HG02763 (cell line): ENCODE data around the gene ACTBL2.
"Not testable (repeated sequence)": the region's sequence is repeated elsewhere in the genome, so short reads cannot be mapped to it uniquely, and the experiment has no call there.

Experiments
- ATAC-seq: cut with Tn5 transposase; IDR thresholded peaks from one replicate; pipeline ENCODE4 v1.9.1; 2021; ENCODE audit warnings: mild to moderate bottlenecking, moderate library complexity; ENCODE audit not compliant: unreplicated experiment

The ACTBL2 gene

DNA sequence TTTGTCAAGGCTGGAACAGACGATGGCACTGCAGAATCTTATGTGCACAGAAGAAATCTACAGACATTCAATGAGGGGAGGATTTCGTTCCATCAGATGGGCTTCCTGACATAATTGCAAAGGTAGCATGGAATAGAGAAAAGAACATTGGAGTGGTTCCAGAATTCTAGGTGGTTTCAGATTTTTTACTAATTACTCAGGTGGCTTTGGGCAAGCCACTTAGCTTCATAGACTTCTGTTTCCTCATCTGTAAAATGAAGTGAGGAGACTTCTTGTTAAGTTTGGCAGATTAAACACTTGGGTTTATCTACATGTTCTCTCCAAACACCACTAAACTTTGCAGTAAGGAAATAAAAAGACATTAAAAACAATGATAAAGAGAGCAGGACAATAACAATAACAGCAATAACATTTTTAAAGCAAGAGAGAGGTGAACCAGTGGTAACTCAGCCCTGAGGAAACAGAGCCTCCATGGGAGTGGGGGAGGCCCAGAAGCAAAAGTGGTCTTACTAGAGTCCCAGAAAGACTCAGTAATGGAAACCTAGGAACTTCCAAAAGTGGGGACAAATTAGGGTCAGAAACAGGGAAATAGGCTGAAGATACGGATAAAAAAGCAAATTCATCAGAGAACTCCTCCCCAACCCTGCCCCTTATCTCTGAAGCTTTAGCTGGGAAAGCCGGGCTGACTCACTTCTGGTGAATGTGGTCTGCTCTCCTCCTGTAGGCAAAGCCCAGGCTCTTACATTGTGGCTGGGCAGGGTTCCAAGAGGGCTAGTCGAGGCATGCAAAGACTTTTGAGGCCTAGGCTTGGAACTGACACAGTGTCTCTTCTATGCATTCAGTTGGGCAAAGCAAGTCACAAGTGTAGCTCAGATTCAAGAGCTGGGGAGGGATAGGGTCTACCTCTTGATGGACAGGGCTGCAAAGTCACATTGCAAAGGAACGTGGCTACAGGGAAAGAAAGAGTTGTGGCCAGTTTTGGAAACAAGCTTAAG, 11.8 kb upstream of the ACTBL2 start:
- peak; percentile 49 for ATAC-seq

DNA sequence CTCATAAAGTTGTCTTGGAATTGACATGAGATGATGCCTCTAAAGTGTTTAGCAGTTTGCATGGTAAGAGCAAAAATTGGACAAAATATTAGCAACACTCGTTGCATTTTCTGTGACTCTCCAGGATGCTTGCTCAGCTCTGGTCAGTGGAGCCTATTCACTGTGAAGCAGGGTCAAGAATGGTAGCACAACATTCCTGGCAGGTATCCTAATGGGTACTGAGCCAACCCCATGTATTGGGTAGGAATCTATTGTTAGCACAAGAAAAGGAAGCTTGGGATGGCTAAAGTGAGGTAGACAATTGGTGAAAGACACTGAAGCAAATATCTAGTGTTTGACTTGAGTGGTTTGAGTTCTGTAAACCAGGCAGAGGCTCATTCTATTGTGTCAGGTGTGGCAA, 10.4 kb upstream of the ACTBL2 start:
- no peak for ATAC-seq

DNA sequence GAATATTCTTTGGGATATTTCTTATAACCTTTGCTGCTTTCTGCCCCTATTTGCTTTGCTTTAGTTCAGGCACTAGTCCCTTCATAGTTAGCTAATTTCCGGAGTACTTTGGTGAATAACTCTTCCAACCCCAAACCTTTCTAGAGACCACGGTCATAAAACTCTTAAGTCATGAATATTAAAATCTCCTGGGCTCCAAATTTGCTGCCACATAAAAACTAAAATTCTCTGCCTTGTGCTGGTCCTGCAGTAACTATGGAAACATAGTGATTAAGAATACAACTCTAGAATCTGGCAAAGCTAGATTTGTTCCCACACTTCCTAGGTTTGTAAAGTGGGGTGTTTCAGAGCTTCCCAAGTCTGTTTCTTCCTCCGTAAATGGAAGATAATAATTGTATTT, 10.0 kb upstream of the ACTBL2 start:
- ATAC-seq, result no peak

DNA sequence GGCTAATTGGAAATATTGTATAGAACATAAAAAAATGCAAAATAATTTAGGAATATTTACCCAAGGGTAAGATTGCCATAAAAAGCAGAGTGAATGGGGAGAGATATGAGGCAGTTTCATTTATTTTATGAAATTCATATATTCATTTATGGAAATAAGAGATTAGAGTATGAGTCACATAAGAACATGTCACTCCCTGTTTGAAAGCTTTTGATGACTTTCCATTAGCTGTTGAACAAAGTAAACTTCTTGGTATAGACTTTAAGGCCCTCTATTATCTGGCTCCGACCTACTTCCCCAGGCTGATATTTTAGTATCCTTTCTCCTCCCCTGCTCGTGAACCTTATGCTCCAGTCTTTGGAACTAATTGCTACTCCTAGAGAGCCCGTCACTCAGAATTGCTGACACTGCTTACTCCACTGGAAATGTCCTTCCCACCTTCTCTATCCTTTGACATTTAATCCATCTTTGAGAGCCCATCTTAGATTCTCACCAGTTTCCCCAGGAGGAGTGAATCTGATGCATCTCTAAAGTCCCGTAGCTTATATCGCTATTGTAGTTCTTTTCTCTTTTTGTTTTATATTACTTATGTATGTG, 8.9 kb upstream of the ACTBL2 start:
- no peak for ATAC-seq

DNA sequence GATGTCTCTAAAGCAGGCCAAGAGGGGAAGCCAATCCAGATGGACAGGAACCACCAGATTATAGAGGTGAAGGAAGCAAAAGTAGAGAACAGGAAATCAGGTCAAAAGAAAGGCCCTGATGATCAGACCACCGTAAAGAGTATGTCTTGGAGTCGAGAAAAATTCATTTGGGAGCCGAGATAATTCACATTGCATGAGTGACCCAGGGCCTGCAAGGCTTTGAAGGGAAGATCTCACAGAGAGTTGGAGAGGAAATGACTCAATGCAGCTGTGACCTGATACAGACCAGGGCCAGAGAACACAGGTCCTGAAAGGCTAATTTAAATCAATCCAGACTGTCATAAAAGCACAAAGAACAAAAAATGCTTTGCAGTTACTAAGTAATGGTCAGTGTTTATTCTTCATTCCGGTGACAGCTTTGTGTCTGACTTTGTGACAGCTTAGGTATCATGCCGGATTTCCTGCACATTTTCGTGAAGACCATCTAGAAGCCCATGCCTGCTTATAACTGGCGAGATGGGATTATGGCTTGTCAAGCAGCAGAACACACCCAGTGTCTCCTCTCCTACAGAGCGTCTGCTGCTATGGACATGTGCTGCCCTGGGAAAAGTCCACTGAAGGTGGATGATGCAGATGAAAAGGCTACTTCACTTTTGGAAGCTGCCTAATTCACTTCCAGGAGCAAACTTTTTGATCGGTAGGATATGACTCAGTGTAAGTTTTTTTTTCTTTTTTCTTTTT, 5.8 kb upstream of the ACTBL2 start:
- ATAC-seq, result no peak

DNA sequence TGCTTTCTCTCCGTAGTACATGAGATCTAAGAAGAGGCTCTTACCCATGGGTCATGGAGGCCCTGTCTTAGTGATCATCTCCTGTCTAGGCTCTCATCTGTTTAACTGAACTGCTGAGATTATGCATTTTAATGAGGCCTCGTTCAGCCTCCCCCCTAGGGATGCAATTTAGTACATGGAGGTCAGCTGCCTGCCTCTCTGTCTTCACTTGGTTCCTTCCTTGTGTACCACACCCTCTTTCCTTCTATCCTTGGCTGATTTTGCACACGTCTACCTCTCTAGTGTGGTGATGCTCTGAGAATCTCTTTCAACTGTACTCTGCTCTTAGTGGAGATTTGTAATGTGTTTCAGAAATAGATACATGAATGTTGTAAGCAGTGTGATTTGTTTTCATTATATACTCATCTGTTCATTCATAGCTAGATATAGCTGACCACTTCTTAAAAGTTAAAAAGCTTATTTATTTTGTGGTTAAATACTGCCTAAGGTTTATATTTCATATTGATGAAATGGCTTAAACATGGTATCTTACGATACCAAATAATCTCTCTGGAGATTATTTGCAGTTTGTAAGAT, 3.5 kb upstream of the ACTBL2 start:
- ATAC-seq, result no peak

DNA sequence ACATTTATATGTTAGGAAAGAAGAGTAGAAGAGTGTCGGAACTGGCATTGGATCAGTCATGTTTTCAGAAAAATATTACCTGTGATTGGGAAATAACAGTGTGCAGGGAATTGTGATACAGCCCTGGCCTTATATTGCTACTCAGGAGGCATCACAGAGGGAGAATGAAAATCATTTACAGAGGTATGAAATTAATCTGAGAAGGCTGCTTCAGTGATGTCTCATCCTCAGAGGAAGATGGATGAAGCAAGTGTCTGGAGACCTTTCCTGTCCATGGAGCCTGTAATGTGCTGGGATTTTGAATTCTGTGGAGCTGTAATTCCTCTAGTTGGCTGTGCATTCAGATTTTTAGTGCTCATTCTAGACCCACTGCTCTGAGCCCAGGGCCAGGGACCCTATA, 3.8 kb downstream of the ACTBL2 start:
- no peak for ATAC-seq

DNA sequence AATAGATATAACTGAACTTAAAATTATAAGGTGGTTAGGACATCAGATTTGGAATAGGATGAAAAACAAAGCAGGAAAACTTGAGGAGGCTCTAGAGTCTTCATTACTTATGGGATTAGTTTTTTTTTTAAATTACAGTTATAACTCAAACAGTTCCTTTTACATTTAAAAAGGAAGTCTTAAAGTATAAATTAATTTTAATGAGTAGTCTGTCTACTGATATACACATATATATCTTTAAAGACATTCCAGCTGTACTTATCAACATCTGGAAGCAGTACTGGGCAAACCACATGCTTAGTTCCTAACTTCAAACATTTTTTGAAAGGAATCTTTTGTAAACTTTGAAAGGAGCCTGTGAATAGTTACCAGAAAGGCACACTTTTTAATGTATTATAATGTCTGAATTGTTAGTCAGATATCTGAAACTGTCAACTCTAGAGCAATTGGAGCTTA, 6.0 kb downstream of the ACTBL2 start:
- ATAC-seq, result no peak

DNA sequence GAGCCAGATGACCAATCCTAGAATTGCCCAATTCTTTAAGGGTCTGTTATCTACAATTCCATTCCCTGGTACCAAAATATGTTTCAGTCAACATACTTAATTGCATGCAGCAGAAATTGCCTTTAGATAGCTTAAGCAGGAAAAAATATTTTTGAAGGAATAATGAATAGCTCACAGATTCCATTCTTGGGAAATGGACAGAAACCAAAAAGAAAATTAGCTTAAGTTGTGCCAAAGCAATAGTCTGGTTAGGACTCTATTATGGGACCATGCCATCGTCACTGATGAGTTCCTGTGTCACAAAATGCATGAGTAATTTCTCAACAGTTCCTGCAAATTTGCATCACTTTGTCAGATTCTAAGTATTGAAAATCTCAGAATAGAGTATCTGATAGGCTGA, 12.3 kb downstream of the ACTBL2 start:
- no peak for ATAC-seq

DNA sequence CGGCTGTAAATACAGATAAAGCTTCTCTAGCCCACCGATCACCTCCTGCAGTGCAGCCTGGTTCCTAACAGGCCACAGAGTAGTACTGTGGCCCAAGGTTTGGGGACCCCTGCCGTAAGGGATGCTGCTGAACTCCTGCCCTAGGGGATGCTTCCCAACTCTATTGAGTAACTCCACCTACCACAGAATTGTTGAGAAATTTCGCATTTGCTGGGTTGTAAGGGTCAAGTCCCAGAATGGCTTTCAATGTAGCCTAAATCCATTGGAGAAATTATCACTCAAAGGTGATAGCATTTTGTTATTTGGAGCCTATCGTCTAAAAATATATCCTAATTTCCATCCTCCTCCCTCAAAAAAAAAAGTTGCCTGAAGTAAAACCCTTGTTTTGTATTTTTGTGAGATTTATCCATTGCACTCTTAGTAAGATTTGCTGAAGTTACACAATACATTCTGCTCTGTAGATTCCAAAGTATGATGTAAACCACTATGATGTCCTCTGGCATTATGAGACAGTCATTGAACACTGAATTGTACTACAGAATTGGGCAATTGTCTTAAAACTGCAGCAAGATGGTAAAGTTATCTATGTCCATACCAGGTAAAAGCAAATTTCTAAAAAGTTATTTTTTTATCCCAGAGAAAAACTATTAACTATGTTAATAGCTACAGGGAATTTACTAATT, 14.0 kb downstream of the ACTBL2 start:
- no peak for ATAC-seq

DNA sequence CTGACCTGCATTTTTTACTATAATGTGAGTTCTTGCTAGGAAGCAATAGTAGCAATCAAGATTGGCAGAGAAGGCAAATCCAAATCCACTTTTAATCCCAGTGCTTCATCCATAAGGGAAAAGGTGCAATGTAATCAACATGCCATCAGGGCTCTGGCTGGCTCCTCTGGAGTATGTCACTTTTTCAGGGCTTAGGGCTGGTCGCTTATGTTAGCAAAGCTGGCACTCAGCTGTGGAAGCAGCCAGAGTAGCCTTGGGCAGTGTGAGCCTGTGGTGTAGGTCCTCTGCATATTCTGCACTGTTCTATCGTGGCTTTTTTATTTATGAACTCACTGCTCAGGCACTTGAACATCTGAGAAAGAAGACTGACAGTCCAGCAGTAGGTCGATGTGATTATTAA, 16.1 kb downstream of the ACTBL2 start:
- ATAC-seq, result no peak

DNA sequence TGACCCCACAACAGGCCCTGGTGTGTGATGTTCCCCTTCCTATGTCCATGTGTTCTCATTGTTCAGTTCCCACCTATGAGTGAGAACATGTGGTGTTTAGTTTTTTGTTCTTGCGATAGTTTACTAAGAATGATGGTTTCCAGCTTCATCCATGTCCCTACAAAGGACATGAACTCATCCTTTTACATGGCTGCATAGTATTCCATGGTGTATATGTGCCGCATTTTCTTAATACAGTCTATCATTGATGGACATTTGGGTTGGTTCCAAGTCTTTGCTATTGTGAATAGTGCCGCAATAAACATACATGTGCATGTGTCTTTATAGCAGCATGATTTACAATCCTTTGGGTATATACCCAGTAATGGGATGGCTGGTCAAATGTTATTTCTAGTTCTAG, 22.6 kb downstream of the ACTBL2 start:
- ATAC-seq, result not testable (repeated sequence)

DNA sequence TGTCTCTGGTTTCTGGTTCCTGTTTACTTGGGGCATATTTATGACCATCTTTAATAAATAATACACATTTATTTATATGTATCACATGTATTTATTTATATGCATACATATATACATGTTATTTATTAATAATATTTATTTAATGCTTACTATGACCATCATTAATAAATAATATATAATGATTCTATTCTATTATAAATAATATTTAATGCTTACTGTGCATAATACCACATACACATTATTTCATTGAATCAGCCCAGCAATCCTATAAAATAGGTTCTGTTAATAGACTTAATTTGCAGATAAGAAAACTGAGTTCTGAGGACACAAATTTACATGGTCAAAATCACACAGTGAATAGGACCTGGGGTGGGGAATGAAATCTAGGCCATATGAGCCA, 24.2 kb downstream of the ACTBL2 start:
- no peak for ATAC-seq

DNA sequence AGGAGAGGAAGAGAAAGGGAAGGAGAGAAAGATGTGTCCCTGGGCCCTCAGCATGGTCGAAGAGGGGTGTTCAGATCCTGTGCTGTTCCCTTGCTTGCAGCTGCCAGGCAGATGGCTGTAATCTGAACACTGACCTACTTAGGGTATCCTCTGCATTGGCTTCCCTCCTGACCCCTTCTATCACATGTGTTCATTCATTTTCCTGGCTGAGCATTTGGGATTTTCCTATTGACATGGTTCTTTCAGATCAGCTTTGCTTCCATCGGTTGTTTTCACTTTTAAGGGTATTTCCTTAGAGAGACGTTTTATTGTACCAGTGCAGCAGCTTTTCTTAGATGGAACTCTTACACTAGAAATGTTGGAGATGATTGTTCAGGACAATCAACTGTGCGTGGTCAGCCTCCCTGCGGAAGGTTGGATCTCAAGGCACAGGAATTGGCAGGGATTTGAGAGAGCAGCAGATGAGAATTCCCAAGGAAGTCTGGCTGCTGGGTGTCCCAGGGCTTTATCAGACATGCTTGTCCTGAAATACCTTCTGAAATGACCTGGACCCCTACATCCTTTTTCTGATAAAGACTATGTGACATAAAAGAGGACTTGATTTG, 26.0 kb downstream of the ACTBL2 start:
- no peak for ATAC-seq

DNA sequence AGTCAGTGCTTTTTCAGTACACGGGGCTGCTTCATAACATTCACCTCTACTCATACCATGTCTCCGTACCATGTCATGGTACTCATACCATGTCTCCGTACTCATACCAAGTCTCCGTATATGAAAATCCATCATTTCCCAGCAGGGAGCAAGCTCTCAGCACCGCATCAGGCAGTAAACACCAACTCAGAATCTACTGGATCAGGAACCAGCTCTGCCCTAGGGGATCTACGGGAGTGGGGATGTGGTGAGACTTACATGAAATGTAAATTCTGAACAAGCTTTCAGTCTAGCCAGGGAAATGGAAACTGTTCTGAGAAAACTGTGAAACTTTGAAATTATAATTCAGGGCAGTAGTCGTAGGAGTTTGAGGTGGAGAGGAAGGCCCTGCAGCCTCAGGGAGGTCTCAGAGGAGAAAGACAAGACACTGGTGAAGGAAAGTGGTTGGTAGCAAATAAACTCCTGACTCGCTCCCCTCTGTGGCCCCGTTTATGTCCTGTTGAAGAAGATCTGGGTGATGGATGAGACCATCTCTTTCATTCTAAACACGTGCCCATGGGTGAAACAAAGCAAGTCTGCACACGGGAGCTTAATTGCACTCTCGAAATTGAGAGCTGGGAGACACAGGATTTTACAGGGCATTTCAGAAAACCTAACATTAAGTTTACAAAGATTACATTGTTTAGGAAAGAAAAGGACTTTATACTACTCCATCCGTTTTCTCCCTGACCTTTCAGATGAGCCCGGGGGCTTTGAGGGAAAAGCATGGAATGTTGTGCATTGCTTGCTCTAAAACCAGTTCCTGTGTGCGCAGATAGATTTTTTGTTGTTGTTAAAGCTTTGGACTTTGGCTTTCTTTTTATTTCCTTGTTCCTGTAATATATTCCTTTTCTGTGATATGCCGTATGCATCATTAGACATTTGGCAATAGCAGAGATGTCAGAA, 26.8 kb downstream of the ACTBL2 start:
- no peak for ATAC-seq

DNA sequence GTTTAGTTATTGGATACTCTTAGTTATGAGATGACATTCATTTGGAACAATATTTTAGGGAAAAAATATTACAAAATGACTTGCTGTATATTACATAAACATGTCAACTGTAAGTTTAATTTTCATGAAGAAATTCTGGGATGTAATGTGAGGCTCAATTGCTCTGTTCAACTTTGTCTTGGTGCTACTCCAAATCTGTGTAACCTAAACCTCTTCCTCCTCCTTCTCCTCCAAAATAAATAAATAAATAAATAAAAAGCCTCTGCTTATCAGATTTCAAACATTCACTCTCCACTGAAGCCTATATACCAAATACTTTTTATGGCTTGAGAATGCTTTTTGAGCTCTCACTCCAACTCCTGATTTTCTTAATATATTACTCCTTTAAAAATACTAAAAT, 27.7 kb downstream of the ACTBL2 start:
- ATAC-seq, result no peak

DNA sequence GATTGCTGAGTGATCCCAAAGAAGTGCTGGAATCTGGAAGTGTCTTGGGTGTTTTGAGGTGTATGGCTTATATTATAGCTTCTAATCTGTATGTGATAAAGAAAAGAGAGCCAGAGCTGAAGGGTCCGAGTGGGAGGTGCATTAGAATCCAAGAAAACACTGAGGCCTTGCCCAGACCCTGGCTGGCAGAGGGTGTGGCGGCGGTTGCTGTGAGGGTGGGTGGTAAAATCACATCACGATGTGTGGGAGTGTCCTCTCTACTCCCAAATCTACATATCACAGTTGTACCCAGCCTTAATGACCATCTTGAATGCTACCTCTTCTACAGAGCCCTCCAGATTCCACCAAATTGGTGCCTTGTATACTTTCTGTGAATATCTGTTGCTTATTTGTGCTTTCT, 28.9 kb downstream of the ACTBL2 start:
- ATAC-seq, result no peak

DNA sequence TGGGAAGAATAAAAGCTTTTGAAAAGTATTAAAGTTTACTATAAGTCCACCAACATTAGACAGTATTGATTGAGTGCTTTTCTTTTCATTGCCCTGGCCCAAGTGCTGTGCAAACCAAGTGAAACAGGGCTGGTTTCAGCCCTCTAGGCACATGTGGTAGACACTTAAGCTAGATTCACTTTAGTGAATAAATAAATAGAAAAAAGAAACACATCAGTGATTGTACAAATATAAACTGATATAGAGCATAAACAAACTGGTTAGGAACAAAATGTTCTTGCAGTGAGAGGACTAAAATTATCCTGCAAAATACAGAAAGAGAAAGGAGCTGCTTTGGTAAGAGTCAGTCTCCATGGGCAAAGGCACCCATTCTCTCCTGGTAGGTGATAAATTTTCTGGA, 29.7 kb downstream of the ACTBL2 start:
- ATAC-seq, result no peak
